GM12864 (cell line): Measurements from ENCODE around the gene LCN6.

Experiments
- DNase-seq: peaks from one replicate; pipeline ENCODE4 v3.0.0-alpha.2; 2011; ENCODE audit warnings: low read depth
- H3K4me3 ChIP-seq: 2 replicates; pipeline ENCODE4 v1.5.1; 2011; ENCODE audit warnings: mild to moderate bottlenecking, low read depth, low read length, control low read depth
- TF ChIP-seq, protein P1 (sequence below): IDR thresholded peaks from 2 replicates; pipeline ENCODE4 v1.5.1; 2011; ENCODE audit warnings: low read depth, mild to moderate bottlenecking, moderate library complexity, low read length, control low read depth, inconsistent platforms; ENCODE audit errors: missing control alignments

Gene LCN6

DNA sequence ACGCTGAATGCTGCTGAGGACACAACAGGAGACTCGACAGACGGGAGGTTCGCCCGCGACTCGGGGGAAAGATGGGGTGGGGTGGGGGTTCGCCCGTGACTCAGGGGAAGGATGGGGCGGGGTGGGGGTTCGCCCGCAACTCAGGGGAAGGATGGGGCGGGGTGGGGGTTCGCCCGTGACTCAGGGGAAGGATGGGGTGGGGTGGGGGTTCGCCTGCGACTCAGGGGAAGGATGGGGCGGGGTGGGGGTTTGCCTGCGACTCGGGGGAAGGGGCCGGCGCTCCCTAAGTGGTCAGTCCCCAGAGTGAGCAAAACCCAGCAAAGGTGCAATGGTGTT is 2.2 kb downstream of the LCN6 start:
- TF ChIP-seq, protein P1, sequence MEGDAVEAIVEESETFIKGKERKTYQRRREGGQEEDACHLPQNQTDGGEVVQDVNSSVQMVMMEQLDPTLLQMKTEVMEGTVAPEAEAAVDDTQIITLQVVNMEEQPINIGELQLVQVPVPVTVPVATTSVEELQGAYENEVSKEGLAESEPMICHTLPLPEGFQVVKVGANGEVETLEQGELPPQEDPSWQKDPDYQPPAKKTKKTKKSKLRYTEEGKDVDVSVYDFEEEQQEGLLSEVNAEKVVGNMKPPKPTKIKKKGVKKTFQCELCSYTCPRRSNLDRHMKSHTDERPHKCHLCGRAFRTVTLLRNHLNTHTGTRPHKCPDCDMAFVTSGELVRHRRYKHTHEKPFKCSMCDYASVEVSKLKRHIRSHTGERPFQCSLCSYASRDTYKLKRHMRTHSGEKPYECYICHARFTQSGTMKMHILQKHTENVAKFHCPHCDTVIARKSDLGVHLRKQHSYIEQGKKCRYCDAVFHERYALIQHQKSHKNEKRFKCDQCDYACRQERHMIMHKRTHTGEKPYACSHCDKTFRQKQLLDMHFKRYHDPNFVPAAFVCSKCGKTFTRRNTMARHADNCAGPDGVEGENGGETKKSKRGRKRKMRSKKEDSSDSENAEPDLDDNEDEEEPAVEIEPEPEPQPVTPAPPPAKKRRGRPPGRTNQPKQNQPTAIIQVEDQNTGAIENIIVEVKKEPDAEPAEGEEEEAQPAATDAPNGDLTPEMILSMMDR = no peak
- H3K4me3 ChIP-seq = no peak overlapping the region
- DNase-seq = no peak

DNA sequence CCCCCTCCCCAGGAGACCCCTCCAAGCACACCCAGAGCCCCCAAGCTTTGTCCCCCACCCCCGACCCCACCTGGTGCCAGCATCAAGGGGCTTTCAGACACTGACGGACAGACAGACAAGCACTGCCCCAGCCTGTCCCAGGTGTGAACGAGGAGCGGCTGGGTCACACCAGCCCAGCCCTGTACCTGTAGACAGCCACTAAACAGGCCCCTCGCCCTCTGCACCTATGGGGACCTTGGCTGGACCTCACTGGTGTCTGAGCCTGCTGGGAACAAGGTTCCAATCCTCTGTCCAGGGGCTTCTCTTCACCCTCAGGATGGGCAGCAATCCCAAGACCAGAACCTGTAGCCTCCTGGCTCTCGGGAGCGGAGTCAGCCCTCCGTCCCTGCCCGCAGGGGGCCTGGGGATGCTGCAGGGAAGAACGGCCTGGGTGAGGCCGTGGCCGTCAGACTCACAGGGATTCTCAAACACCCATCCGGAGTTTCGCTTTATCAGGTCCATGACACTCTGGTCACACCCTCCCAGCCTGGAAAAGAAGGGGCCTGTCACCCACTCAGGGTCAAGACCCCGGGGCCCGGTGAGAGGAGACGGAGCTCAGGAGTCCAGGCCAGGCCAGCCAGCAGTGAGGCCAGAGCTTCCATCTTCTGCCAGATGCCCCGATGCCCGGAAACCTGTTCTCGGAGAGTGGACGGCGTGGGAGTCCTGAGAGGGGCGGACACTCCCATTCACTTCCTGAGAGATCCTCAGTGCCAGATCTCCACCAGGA is 2.8 kb downstream of the LCN6 start:
- TF ChIP-seq, protein P1 = no peak
- no peak overlapping the region for H3K4me3 ChIP-seq
- DNase-seq = no peak

DNA sequence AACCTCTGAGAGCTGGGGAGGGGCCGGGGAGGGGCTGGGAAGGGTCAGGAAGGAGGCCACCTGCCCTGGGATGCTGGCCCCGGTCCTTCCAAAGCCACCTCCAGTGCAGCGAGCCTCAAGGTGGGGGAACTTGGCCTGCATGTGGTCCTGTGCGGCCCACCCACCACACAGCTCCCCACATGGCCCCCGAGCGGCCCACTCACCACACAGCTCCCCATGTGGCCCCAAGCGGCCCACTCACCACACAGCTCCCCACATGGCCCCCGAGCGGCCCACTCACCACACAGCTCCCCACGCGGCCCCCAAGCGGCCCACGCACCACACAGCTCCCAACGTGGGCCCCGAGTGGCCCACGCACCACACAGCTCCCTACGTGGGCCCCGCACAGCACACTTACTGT is 3.6 kb downstream of the LCN6 start:
- DNase-seq = no peak
- no peak overlapping the region for H3K4me3 ChIP-seq
- TF ChIP-seq, protein P1 = no peak

DNA sequence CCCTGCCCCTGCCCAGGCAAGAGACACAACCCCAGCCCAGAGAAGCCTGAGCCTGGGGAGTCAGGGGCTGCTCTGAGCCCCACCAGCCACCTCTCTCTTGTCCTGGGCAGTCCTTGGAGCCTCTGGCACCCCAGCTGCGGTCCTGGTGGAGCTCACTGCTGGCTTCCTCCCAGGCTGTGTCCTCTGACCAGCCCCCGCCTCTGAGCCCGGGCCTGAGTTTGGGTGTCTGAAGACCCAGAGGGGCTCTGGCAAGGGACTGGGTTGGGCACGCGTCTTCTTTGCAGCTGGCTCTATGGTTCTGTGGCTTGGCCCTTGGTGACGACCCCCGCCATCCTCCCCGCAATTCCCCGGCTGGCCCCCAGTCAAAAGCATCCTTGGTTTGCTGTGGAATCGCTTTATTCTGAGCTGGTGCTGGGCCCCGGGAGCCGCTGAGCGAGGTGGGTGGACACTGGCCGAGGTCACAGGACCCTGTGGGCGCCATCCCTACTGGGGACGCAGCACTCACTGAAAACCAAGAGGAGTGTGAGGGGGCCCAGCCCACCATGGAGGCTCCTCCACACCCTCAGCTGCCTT is 4.6 kb downstream of the LCN6 start:
- DNase-seq = no peak
- no peak overlapping the region for H3K4me3 ChIP-seq
- TF ChIP-seq, protein P1 = no peak

DNA sequence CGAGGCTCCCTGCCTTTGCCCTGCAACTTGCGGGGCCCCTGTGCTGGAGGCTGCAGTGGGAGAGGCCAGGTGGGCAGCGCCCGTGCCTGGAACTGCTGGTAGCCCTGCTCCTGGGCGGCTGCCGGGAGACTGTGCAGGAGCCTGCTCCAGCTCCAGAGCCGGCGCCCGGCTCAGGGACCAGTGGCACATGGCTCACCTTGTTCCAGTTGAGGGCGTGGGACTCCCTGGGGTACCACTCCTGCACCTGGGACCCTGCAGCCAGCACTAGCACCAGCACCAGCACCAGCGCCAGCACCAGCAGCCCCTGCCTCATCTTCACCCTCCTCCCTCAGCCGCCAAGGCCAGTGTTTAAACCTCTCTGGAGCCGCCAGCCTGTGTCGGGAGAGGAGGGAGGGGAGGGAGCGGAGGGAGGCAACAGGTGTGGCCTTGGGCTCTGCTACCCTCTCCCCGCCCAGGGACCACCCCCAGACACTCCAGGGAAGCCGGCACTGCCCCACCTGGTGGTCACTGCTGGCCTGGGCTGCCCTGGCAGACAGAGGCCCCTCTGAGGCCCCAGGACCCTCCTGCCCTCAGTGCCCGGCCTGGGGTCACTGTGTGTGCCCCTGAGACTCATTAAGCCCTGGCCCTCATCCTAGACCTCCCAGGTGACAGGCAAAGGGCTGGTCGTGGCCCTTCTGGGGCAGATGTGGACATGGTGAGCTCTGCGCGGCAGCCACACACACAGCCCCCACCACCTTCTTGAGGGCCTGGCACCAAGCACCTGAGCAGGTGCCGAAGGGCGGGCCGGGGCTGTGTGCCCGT is 5.5 kb downstream of the LCN6 start, which contains the start of gene LCN10:
Gene LCN10, minus strand, starts transcription at position 350 of the 801 bp plus-strand sequence. Its CDS starts 37 bp downstream, at position 313.
- no peak within 1 kb of the TSS for H3K4me3 ChIP-seq
- DNase-seq = no peak
- TF ChIP-seq, protein P1 = no peak

DNA sequence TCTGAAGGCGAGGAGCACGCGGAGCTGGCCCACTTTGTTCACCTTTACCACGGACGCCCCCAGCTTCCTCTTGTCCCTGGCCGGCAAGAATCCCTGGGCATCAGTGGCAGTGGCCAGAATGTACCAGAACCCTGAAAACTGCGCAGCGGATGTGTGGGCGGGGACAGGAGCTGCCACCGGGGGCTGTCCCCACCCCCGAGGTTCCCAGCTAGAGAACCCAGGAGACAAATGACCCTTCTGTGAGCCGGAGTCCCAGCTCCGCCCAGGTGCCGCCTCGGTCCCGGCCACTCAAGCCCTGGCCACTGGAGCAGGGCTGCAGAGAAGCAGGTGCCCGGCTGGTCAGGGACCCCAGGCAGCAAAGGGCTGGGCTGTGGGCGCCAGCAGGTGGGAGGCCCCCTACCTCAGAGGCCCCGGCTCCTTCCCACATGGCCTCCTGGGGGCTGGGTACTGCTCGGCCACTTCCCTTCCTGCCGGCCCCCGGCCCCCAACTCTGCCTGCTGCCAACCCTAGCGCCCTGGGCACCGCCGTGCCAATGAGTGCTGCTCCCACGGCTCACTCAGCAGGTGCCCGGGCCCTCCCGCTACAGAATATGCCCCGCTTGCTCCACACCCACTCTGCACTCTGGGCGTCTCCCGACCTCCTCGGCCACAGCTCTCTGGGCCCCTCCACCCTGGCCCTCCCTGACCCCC is 6.3 kb downstream of the LCN6 start:
- no peak for DNase-seq
- no peak overlapping the region for H3K4me3 ChIP-seq
- TF ChIP-seq, protein P1 = no peak
